Activated CD4-positive, alpha-beta T cell treated with anti-CD3 and anti-CD28 coated beads, Interleukin-2, amount 10 ng/mL, durations not matched to agents 24 days and 14 days (primary cell): ENCODE results near the gene IL17REL. TPM values are rescaled to one million over a fixed set of nuclear protein-coding genes. Genes with fewer than 3 reads are reported as not detected.
A peak's percentile ranks its signal among the peaks of the same experiment; 100 is the strongest.

Source experiments
- DNase-seq: peaks from one replicate; pipeline ENCODE4 v3.0.0; 2022
- H3K27ac Mint-ChIP-seq: one replicate; pipeline ENCODE4 v1.8.0; 2022; ENCODE audit warnings: mild to moderate bottlenecking, mixed read lengths
- H3K27me3 Mint-ChIP-seq: one replicate; pipeline ENCODE4 v1.8.0; 2022; ENCODE audit warnings: mixed read lengths
- H3K36me3 Mint-ChIP-seq: one replicate; pipeline ENCODE4 v1.8.0; 2022; ENCODE audit warnings: low read depth, mild to moderate bottlenecking, mixed read lengths
- H3K4me1 Mint-ChIP-seq: one replicate; pipeline ENCODE4 v1.8.0; 2021; ENCODE audit warnings: mixed read lengths
- H3K4me3 Mint-ChIP-seq: one replicate; pipeline ENCODE4 v1.8.0; 2022; ENCODE audit warnings: mild to moderate bottlenecking, moderate library complexity, mixed read lengths
- H3K9me3 Mint-ChIP-seq: one replicate; pipeline ENCODE4 v1.8.0; 2021; ENCODE audit warnings: mixed read lengths
- intact Hi-C: fragments of 100-400 bp; cut with micrococcal nuclease; formaldehyde crosslinking; loops from one replicate; pipeline ENCODE4 v1.15.1; 2023
- total RNA-seq: library from RNA; stranded (reverse); gene quantifications from 2 replicates; pipeline ENCODE4 v1.2.3, GENCODE V29; 2022

IL17REL gene
- total RNA-seq, 1 donor from 2014 or later: 0.09 TPM

GRCh38 chr22:50009765-50010675 is 2.5 kb downstream of the IL17REL start:
- H3K27ac Mint-ChIP-seq: peak overlapping the region; percentile 20
- no peak for DNase-seq
- H3K4me1 Mint-ChIP-seq: peaks cover 12% of the 10 kb centered on the region
- H3K9me3 Mint-ChIP-seq: no peaks in the 10 kb centered on the region
- H3K27me3 Mint-ChIP-seq: peaks cover 23% of the 10 kb centered on the region
- no peaks in the 10 kb centered on the region for H3K36me3 Mint-ChIP-seq
- H3K4me3 Mint-ChIP-seq: no peak overlapping the region
- intact Hi-C loops: no loop called here

GRCh38 chr22:50009251-50009650 is 3.3 kb downstream of the IL17REL start:
- Mint-ChIP-seq H3K4me1 (peaks cover 15% of the 10 kb centered on the region), H3K36me3 (no peaks in the 10 kb centered on the region), H3K27ac (peak overlapping the region; percentile 34), H3K9me3 (no peaks in the 10 kb centered on the region), H3K27me3 (peaks cover 25% of the 10 kb centered on the region), H3K4me3 (no peak overlapping the region)
- intact Hi-C loops: no loop called here
- DNase-seq: no peak

- Mint-ChIP-seq H3K27ac (no peak overlapping the region), H3K9me3 (no peaks in the 10 kb centered on the region), H3K4me3 (no peak overlapping the region), H3K36me3 (no peaks in the 10 kb centered on the region), H3K27me3 (peaks cover 24% of the 10 kb centered on the region), H3K4me1 (peaks cover 15% of the 10 kb centered on the region)
- intact Hi-C loops: no loop called here
- no peak for DNase-seq
Observed at GRCh38 chr22:50008151-50009040, 4.2 kb downstream of the IL17REL start.

- Mint-ChIP-seq H3K9me3 (no peaks in the 10 kb centered on the region), H3K4me1 (peaks cover 15% of the 10 kb centered on the region), H3K4me3 (no peak overlapping the region), H3K27ac (no peak overlapping the region), H3K36me3 (no peaks in the 10 kb centered on the region), H3K27me3 (peaks cover 18% of the 10 kb centered on the region)
- no peak for DNase-seq
- intact Hi-C loops: no loop called here
Observed at GRCh38 chr22:50007057-50007511, 5.5 kb downstream of the IL17REL start.

- Mint-ChIP-seq H3K27ac (peak overlapping the region; percentile 74), H3K36me3 (no peaks in the 10 kb centered on the region), H3K9me3 (no peaks in the 10 kb centered on the region), H3K4me1 (peaks cover 6% of the 10 kb centered on the region), H3K27me3 (peaks cover 7% of the 10 kb centered on the region), H3K4me3 (peak overlapping the region; percentile 1)
- intact Hi-C loops: no loop called here
- no peak for DNase-seq
Observed at GRCh38 chr22:50004918-50005317, 7.6 kb downstream of the IL17REL start.

- H3K4me1 Mint-ChIP-seq: peaks cover 6% of the 10 kb centered on the region
- intact Hi-C loops: no loop called here
- H3K27me3 Mint-ChIP-seq: peaks cover 7% of the 10 kb centered on the region
- DNase-seq: no peak
- H3K36me3 Mint-ChIP-seq: no peaks in the 10 kb centered on the region
- no peak overlapping the region for H3K27ac Mint-ChIP-seq
- H3K9me3 Mint-ChIP-seq: no peaks in the 10 kb centered on the region
- H3K4me3 Mint-ChIP-seq: no peak overlapping the region
Observed at GRCh38 chr22:50002791-50003190, 9.8 kb downstream of the IL17REL start.

- H3K27ac Mint-ChIP-seq: no peak overlapping the region
- no peaks in the 10 kb centered on the region for H3K9me3 Mint-ChIP-seq
- peaks cover 6% of the 10 kb centered on the region for H3K4me1 Mint-ChIP-seq
- no peaks in the 10 kb centered on the region for H3K36me3 Mint-ChIP-seq
- intact Hi-C loops: no loop called here
- no peak overlapping the region for H3K4me3 Mint-ChIP-seq
- peaks cover 7% of the 10 kb centered on the region for H3K27me3 Mint-ChIP-seq
- no peak for DNase-seq
Observed at GRCh38 chr22:50001388-50002231, 11.0 kb downstream of the IL17REL start.

GRCh38 chr22:50000587-50001387 is 11.8 kb downstream of the IL17REL start:
- Mint-ChIP-seq H3K4me1 (peaks cover 6% of the 10 kb centered on the region), H3K36me3 (no peaks in the 10 kb centered on the region), H3K9me3 (no peaks in the 10 kb centered on the region), H3K27me3 (peaks cover 7% of the 10 kb centered on the region), H3K4me3 (no peak overlapping the region), H3K27ac (no peak overlapping the region)
- intact Hi-C loops: no loop called here
- DNase-seq: no peak

- H3K4me3 Mint-ChIP-seq: no peak overlapping the region
Observed at GRCh38 chr22:49999946-50000586, 12.5 kb downstream of the IL17REL start.

GRCh38 chr22:49999063-49999945 is 13.3 kb downstream of the IL17REL start:
- Mint-ChIP-seq H3K4me3 (peak overlapping the region; percentile 40), H3K27me3 (peaks cover 2% of the 10 kb centered on the region), H3K4me1 (no peaks in the 10 kb centered on the region), H3K9me3 (no peaks in the 10 kb centered on the region), H3K36me3 (no peaks in the 10 kb centered on the region), H3K27ac (no peak overlapping the region)
- intact Hi-C loops: no loop called here
- DNase-seq: peak; percentile 79

More at GRCh38 chr22:49999946-50000586, 12.5 kb downstream of the IL17REL start:
- H3K9me3 Mint-ChIP-seq: no peaks in the 10 kb centered on the region
- no peak for DNase-seq
- H3K36me3 Mint-ChIP-seq: no peaks in the 10 kb centered on the region
- peaks cover 5% of the 10 kb centered on the region for H3K27me3 Mint-ChIP-seq
- H3K4me1 Mint-ChIP-seq: peaks cover 4% of the 10 kb centered on the region
- no peak overlapping the region for H3K27ac Mint-ChIP-seq
- intact Hi-C loops: no loop called here

GRCh38 chr22:49998718-49999062 is 13.9 kb downstream of the IL17REL start:
- Mint-ChIP-seq H3K27me3 (peaks cover under 1% of the 10 kb centered on the region), H3K4me1 (no peaks in the 10 kb centered on the region), H3K36me3 (no peaks in the 10 kb centered on the region), H3K27ac (peak overlapping the region; percentile 0), H3K9me3 (no peaks in the 10 kb centered on the region), H3K4me3 (no peak overlapping the region)
- no peak for DNase-seq
- intact Hi-C loops: no loop called here
